Activated naive CD4-positive, alpha-beta T cell treated with Interleukin-2 at 50 U/mL for 16 hours (primary cell): Measurements from ENCODE around the gene SHMT1.

Experiments
- DNase-seq: peaks from one replicate; pipeline ENCODE4 v3.0.0-alpha.2; 2020

The SHMT1 gene

DNA sequence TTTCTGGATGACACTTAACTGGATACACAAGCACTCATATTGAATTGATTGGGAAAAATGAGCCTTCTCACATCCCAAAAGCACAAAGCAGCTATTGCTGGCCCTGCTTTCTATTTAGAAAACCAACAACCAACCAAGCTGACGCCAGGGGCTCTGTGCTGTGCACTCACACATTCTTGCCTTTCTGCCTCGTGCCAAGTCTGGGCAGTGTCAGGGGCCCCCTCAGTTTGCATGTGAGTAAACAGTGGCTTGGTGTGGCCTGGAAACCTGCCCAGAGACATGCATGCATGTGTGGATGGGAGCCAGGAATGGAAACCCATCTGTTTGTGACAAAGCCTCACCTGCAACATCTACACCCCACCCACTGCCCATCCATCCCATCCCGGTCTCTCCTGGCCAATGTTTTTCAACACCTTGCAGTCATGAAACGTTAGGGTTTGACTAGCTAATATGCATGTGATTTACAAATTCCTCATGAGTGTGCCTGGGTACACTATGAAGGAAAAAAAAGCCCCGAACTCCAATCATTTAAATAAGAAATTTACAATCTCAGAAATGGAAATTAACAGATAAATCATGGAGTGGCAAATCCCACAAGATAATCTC, 82.5 kb downstream of the SHMT1 start:
- DNase-seq, result no peak

DNA sequence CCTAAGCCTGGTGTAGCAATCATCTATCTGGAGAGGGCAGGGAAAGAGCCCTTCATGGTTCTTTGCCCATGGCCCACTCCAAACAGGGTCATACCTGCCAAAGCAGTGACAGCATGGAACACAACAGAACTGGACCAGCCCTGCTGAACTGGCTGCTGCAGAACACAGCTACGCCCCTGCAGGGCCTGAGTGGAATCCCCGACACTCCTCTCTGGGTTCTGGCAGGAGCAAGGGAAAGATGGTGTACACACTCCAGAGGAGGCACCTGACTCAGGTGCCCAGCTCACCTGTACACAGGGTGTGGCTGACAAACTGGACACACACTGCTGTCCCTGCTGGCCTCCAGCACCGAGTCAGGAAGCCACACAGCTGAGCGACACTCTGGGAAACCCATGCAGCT, 83.1 kb downstream of the SHMT1 start:
- no peak for DNase-seq

DNA sequence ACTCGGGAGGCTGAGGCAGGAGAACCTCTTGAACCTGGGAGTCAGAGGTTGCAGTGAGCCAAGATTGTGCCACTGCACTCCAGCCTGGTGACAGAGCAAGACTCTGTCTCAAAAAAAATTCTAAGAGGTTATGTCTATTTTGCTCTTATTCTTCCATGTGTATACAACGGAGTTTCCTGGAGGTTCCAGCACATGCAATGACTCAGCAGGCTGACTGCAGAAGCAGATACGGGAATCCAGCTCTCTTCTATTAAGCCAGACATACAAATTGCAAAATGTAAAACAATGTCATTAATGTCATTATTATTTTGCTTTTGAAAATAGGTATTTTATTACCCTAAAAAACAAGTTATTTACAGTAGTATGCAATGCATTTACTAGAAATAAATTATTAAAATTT, 84.5 kb downstream of the SHMT1 start:
- no peak for DNase-seq
